ENCODE results near the gene MED12.

Gene MED12

DNA sequence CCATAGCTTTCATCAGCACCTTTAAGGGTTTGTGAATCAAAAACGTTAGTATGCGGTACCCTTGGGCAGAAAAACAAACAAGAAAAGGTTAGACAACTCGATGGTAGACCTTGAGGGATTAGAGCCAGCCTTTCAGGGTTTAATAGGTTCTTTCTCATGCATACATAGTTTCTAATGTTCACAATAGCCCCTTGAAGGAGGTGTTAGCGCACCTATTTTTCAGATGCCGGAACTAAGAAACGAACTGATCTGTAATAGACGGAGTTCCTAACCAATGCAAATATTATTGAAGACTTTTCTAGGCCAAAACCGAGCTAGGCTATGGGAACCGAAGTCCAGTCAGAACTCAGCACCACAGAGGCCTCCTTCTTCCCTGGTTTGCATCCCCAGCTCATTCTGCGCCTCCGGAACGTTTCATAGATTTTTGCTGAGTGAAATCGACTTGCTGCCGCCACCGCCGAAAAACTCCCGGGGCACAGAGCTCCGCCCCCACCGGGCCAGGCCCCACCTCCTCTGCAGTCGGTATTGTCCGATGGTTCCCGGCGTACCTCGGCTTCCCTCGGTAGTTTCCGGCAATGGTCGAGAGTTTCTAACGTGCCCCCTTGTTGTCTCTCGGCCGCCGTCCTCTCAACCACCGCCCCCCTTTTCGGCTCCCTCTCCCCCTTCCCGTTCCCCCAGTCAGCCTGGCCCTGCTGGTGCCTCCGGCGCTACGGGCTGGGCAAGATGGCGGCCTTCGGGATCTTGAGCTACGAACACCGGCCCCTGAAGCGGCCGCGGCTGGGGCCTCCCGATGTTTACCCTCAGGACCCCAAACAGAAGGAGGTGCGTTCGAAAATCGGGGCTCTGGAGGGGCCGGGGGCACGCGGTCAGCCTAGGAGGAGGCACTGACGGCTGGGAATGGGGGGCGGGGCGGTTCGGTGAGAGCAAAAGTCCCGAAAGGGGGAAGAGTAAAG lies at the start of gene MED12:
TSS of gene MED12 (plus strand) at position 565 of the 953 bp plus-strand sequence. CDS start at position 724, 159 bp downstream.
- peak; percentile 78 for DNase-seq (ENCODE audit: low spot score)
- TF ChIP-seq, protein P1, sequence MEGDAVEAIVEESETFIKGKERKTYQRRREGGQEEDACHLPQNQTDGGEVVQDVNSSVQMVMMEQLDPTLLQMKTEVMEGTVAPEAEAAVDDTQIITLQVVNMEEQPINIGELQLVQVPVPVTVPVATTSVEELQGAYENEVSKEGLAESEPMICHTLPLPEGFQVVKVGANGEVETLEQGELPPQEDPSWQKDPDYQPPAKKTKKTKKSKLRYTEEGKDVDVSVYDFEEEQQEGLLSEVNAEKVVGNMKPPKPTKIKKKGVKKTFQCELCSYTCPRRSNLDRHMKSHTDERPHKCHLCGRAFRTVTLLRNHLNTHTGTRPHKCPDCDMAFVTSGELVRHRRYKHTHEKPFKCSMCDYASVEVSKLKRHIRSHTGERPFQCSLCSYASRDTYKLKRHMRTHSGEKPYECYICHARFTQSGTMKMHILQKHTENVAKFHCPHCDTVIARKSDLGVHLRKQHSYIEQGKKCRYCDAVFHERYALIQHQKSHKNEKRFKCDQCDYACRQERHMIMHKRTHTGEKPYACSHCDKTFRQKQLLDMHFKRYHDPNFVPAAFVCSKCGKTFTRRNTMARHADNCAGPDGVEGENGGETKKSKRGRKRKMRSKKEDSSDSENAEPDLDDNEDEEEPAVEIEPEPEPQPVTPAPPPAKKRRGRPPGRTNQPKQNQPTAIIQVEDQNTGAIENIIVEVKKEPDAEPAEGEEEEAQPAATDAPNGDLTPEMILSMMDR (IDR thresholded peaks at IDR 0.05; ENCODE audit: extremely low read depth, missing control alignments) = no peak

DNA sequence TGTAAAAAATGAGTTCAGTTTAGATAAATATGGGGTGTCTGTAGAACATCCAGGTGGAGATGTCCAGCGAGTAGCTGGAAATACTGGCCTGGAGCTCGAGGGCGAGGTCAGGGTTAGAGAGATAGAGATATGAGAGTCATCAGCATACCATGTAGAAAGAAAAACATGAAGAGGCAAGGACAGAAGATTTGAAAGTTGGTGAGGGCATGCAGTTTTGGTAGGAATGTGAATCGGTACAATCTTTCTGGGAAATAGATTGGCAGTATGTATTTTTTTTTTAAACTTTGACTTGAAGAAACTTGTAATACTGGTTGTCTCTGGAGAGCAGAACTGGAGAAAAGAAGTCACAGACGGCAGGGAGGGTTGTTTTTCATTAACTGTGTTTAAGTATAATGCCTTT lies 47.9 kb upstream of the MED12 start:
- TF ChIP-seq, protein P1 (IDR thresholded peaks at IDR 0.05; ENCODE audit: extremely low read depth, missing control alignments) = no peak
- DNase-seq (ENCODE audit: low spot score) = no peak

DNA sequence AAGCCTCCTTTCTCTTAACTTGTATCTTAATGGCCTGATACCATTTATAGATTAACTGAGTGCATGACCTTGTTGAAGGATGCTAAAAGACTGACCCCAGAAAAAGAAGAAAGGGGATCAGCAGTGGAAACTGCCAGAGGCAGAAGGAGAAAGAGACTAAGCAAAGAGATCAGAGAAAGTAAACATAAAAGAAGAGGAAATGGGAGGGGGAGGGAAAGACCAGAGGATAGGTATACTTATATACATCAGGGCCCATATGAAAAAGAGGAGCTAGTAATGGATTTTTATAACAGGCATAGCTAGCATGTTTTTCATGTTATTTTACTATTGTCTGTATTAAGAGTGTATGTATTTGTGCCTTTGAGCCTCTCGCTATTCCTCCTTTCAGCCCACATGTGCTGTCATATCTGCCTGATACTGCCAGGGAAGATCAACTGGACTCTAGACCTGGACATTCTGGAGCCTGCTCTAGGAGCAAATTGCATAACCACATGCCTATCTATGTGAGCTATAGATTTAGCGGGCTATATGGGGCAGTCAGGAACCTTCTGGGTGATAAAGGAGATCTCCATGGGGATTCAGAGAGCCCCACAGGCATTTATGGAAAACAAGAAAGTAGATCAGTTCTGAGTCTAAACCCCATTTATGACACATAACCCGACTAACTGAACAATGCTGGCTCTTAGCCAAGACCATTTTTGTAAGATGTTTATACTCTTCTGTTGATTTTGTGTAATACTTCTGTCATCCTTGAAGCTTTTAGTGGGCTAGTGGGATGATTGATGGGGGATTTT lies 36.9 kb upstream of the MED12 start:
- no peak for DNase-seq (ENCODE audit: low spot score)
- TF ChIP-seq, protein P1 (IDR thresholded peaks at IDR 0.05; ENCODE audit: extremely low read depth, missing control alignments) = no peak

DNA sequence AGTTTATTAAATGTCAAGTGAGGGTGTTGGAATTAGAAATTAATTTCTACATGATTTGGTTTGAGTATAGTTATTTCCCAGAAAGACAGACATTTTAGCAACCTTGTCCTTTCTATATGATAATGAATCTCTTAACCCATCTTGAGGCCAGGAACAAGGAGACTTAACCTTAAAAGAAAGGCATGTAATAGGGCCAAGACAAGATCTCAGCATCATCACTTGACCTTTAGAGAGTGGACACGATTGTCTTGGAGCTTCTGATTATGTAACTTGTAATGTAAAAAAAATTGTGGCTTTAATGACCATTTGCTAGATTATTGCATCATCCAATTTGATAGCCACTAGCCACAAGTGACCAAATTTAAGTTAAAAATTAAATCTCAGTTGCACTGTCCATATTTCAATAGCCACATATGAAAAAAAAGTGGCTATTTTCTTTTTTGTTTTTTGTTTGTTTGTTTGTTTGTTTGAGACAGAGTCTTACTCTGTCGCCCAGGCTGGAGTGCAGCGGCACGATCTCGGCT lies 36.2 kb upstream of the MED12 start:
- TF ChIP-seq, protein P1 (IDR thresholded peaks at IDR 0.05; ENCODE audit: extremely low read depth, missing control alignments) = no peak
- no peak for DNase-seq (ENCODE audit: low spot score)

DNA sequence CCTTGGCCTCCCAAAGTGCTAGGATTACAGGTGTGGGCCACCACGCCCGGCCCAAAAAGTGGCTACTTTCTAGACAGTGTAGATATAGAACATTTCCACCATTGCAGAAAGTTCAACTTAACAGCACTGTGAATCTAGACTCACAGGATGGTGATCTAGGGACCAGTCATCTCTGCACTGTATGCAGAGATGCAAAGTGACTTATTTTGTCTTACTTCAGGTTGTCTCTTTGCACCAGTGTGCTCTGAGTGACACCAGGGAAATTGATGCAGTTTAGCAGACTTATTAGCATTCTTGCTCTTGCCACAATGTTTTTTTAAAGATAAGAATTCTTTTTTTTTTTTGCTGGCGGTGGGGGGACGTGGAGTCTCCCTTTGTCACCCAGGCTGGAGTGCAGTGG lies 35.6 kb upstream of the MED12 start:
- TF ChIP-seq, protein P1 (IDR thresholded peaks at IDR 0.05; ENCODE audit: extremely low read depth, missing control alignments) = no peak
- DNase-seq (ENCODE audit: low spot score) = no peak

DNA sequence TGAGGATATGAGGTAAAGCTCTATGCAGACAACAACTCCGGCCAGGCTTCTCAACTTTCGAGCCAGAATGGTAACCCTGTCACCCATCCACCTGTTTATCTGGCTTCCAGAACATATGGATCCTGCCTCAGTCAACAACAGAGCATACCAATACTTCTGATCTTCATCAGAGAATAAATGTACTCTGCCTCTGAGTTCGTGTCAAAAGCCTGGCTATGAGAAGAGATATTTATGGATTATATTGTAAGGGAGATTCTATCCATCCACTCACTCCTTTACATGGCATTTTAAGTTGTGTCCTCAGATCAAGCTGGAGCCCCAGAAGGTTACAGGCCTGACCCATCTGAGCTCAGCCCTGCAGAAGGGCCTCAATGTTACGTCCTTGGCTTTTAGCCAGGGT lies 32.5 kb upstream of the MED12 start:
- DNase-seq (ENCODE audit: low spot score) = no peak
- TF ChIP-seq, protein P1 (IDR thresholded peaks at IDR 0.05; ENCODE audit: extremely low read depth, missing control alignments) = no peak

All from GM20000 (cell line).